DMS153 treated with DMSO at 0.1 percent for 48 hours (cell line): ENCODE data around the gene SERPINE1.
"Not testable (repeated sequence)": the region's sequence is repeated elsewhere in the genome, so short reads cannot be mapped to it uniquely, and the experiment has no call there.

Experiments
- DNase-seq: peaks from one replicate; lab custom pipeline; 2025; ENCODE audit not compliant: unreplicated experiment; lab: John Stamatoyannopoulos, UW

The SERPINE1 gene

GRCh38 chr7:101100858-101101847 is 25.8 kb upstream of the SERPINE1 start:
- no peak for DNase-seq

- no peak for DNase-seq
Measured at GRCh38 chr7:101102026-101102425, 24.9 kb upstream of the SERPINE1 start.

DNA sequence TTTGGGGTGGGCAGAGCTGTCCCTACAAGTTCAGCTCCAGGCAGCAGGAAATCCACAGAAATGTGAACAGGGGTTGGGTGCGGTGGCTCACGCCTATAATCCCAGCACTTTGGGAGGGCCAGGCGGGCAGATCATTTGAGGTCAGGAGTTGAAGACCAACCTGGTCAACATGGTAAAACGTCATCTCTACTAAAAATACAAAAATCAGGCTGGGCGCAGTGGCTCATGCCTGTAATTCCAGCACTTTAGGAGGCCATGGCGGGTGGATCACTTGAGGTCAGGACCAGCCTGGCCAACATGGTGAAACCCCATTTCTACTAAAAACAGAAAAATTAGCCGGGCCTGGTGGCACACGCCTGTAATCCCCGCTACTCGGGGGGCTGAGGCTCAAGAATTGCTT is 23.2 kb upstream of the SERPINE1 start:
- not testable (repeated sequence) for DNase-seq

- DNase-seq = no peak
Measured at GRCh38 chr7:101104193-101104713, 22.7 kb upstream of the SERPINE1 start.

DNA sequence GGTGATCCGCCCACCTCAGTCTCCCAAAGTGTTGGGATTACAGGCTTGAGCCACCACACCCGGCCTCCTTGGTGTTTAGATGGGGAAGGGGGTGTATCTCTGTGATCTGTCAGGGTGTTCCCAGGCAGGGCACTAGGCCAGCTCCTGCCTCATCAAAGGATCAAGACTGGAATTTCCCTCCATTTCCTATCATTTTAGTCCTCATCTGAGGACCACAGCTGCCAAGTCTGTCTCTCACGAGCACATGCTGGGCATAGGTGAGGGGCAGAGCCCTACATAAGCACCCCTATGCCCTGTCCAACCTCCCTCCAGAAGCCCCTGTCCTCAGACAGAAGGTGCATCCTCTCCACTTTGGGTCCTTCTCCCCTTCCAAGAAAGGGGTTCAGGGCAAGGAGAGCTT is 22.1 kb upstream of the SERPINE1 start:
- DNase-seq = no peak

- not testable (repeated sequence) for DNase-seq
Measured at GRCh38 chr7:101105248-101105647, 21.7 kb upstream of the SERPINE1 start.

GRCh38 chr7:101106386-101106785 is 20.5 kb upstream of the SERPINE1 start:
- no peak for DNase-seq

DNA sequence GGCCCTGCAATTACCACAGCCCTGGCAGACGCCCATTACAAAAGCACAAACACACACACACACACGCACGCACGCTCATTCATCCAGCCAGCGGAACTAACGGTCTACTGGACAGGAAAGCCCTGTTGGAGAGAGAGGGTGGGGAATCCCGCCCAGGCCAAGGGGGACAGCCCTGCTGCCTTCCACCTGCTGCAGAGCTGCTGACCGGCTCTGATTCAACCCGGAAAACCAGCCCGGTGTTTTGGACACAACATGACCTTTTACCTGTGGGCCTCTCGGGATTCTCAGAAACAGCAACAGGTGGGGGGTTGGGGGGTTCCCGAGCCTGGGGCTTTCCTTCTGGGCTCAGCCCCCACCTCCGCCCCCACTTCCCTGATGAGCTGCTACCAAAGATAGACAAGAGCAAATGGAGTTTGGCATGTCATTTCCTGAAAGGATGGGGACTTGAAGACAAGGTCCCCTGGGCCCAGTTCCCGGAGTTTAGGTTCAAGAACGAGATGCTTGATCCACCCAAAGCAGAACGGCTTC is 18.5 kb upstream of the SERPINE1 start:
- DNase-seq = no peak

- DNase-seq = no peak
Measured at GRCh38 chr7:101108961-101109360, 17.9 kb upstream of the SERPINE1 start.

DNA sequence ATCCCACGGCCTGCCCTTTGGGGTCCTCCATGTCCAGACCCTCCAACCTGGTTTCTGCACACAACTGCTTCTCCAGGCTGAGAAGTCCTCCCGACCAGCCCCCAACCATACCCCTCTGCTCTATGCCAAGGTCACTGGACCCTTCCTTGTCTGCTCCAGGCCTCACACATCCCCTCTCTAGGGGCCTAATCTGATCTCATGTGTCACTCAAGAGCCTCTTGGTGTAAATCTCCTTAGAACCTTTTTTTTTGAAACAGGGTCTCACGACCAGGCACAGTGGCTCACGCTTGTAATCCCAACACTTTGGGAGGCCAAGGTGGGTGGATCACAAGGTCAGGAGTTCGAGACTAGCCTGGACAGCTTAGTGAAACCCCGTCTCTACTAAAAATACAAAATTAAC is 17.5 kb upstream of the SERPINE1 start:
- DNase-seq = no peak

DNA sequence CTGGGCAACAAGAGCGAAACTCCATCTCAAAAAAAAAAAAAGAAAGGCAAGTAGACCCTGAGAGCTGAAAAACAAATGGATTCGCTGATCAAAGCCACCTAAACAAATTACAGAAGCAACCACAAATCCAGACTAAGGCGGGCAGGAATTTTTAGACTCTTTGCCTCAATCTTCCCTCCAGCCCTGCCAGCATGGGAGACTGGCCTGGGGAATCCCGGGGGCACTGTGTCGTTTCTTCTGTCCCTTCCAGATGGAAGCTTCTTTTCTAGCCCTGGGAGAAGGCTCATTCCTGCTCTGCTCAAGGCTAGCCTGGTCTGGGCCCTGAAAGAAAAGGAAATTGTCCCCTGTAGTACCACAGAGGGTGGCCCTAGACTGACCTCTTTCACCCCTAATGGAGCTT is 15.6 kb upstream of the SERPINE1 start:
- no peak for DNase-seq

DNA sequence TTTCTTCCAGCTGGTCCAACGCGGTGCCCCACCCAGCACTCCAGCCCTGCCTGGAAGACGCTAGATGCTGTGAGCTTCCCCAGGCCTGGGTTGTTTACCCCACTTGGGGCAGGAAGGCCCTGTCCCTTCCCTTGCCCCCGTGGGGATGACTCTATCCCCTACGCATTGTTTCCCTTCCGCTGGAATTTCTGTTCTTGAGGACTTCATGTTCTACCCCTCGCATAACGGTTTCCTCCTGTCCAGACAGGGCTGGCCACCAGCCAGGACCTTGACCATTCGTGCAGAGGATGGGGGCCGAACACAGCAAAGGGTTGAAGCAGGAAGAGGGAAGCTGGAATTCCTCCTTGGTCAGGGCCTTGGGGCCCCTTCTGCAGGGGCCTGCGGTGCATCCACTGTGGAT is 14.7 kb upstream of the SERPINE1 start:
- DNase-seq = no peak

DNA sequence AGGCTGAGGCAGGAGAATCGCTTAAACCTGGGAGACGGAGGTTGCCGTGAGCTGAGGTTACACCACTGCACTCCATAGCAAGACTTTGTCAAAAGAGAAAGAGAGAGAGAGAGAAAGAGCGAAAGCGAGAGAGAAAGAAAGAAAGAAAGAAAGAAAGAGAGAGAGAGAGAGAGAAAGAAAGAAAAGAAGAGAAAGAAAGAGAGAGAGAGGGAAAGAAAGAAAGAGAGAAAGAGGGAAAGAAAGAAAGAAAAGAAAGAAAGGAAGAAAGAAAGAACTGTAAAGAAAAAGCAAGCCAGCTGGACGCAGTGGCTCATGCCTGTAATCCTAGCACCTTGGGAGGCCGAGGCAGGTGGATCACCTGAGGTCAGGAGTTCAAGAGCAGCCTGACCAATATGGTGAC is 13.8 kb upstream of the SERPINE1 start:
- DNase-seq = not testable (repeated sequence)

GRCh38 chr7:101113836-101114235 is 13.1 kb upstream of the SERPINE1 start:
- no peak for DNase-seq

DNA sequence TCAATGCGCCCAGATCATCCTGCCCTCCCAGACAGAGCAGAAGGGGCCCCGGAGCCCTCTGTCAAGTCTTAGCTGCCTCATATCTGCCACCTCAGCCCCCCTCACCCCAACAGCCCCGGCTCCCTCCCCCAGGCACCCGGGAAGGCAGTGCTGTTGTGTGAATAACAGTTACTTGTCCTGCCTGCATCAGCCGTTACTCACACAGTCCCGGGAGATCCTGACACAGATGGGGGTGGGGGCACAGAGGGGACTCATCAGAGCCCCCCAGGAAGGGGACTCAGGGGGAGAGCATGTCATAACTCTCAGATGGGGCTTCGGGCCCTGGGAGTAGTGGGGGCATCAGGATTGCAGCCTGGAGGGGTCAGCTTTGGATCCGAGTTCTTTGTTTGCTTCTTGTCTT is 12.4 kb upstream of the SERPINE1 start:
- no peak for DNase-seq

DNA sequence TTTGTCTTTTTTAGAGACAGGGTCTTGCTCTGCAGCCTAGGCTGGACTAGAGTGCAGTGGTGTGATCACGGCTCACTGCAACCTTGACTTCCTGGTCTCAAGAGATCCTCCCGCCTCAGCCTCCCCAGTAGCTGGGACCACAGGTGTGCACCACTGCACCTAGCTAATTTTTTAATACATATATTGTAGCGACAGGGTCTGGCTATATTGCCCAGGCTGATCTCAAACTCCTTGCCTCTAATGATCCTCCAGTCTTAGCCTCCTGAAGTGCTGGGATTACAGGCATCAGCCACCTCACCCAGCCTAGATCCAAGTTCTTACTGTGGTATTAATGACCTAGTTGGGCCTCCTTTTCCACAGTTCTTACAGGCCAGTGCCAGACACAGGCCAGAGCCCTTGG is 11.7 kb upstream of the SERPINE1 start:
- no peak for DNase-seq

- no peak for DNase-seq
Measured at GRCh38 chr7:101116898-101117297, 10.0 kb upstream of the SERPINE1 start.

DNA sequence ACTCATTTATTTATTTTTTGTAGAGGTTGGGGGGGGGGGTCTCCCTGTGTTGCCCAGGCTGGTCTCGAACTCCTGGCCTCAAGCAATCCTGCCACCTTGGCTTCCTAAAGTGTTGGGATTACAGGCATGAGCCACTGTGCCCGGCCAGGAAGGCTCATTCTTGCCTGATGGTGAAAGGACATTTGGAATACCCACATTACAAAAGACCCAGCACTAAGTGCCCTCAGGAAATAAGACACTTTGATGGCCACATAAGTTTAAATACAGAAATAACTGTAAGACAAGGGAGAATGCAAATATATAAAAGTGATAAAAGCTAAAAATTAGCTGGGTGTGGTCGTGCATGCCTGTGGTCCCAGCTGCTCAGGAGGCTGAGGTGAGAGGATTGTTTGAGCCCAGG is 8.0 kb upstream of the SERPINE1 start:
- no peak for DNase-seq

GRCh38 chr7:101119876-101120275 is 7.0 kb upstream of the SERPINE1 start:
- DNase-seq = no peak

DNA sequence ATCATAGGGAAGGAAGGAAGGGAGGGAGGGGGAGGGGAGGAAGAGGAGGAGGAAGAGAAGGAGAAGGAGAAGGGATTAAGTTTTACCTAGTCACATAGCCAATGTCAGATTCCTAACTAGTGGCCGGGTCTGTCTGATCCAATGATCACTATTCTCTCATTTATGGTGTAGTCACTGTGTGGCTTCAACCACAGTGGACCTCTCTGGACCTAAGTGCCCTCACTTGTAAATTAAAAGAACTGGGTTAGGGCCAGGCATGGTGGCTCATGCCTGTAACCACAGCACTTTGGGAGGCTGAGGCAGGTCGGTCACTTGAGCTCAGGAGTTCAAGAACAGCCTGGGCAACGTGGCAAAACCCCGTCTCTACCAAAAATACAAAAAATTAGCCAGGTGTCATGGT is 6.6 kb upstream of the SERPINE1 start:
- no peak for DNase-seq

- not testable (repeated sequence) for DNase-seq
Measured at GRCh38 chr7:101121631-101121990, 5.3 kb upstream of the SERPINE1 start.
